Measurements from ENCODE around the gene PCDHA5.
"Not testable (repeated sequence)": the region's sequence is repeated elsewhere in the genome, so short reads cannot be mapped to it uniquely, and the experiment has no call there.

DNA sequence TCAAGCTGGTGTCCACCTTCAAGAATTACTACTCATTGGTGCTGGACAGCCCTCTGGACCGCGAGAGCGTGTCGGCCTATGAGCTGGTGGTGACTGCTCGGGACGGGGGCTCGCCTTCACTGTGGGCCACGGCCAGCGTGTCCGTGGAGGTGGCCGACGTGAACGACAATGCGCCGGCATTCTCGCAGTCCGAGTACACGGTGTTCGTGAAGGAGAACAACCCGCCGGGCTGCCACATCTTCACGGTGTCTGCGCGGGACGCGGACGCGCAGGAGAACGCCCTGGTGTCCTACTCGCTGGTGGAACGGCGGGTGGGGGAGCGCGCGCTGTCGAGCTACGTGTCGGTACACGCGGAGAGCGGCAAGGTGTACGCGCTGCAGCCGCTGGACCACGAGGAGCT lies 19.0 kb upstream of the PCDHA5 start:
- TF ChIP-seq, protein P1, sequence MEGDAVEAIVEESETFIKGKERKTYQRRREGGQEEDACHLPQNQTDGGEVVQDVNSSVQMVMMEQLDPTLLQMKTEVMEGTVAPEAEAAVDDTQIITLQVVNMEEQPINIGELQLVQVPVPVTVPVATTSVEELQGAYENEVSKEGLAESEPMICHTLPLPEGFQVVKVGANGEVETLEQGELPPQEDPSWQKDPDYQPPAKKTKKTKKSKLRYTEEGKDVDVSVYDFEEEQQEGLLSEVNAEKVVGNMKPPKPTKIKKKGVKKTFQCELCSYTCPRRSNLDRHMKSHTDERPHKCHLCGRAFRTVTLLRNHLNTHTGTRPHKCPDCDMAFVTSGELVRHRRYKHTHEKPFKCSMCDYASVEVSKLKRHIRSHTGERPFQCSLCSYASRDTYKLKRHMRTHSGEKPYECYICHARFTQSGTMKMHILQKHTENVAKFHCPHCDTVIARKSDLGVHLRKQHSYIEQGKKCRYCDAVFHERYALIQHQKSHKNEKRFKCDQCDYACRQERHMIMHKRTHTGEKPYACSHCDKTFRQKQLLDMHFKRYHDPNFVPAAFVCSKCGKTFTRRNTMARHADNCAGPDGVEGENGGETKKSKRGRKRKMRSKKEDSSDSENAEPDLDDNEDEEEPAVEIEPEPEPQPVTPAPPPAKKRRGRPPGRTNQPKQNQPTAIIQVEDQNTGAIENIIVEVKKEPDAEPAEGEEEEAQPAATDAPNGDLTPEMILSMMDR (IDR thresholded peaks at IDR 0.05; ENCODE audit: low read depth, low read length, poor library complexity, severe bottlenecking), result not testable (repeated sequence)
- not testable (repeated sequence) for TF ChIP-seq EZH2phosphoT487 (IDR thresholded peaks at IDR 0.05; ENCODE audit: borderline replicate concordance, low read length)

Data from DOHH2 (cell line).